ENCODE results near the gene ACVRL1.

The ACVRL1 gene

DNA sequence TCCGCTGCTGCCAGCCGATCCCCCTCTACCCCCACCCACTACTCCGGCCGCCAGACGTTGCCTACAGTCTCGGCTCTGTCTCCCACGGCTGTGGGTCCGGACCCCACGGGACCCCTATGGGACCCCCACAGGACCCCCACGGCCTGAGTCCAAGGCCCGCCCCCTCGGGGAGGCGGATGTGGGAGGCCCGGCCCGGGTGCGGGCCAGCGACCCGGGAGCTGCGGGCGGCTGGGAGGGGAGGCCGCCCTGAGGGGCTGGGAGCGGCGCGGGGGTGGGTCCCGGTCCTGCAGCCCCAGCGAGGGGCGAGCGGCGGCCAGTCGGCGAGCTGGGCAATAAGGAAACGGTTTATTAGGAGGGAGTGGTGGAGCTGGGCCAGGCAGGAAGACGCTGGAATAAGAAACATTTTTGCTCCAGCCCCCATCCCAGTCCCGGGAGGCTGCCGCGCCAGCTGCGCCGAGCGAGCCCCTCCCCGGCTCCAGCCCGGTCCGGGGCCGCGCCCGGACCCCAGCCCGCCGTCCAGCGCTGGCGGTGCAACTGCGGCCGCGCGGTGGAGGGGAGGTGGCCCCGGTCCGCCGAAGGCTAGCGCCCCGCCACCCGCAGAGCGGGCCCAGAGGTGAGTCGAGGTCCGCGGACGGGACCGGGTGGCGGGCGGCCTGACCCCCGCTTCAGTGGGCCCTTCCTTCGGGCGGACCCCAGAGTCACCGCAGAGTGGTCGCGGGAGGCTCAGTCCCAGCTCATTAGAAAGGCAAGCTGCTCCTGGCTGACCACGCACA is at the start of gene ACVRL1:
Gene ACVRL1, plus strand, starts transcription at position 422 of the 773 bp plus-strand sequence. CDS start 4,971 bp downstream, outside the sequence.
- DNase-seq (ENCODE audit: low spot score) = no peak

DNA sequence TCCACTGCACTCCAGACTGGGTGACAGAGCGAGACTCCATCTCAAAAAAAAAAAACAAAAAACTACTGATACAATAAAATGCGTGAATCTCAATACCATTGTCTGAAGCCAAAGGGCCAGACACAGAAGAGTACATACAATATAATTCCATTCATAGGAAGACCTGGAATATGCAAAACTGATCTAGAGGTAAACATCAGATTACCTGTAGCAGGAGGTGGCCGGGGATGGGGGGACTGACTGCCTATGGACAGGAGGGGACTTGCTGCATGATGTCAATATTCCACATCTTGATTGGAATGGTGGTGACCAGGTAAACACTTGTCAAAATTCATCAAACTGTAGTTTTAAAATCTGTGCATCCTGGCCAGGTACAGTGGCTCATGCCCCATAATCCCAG is 46.3 kb upstream of the ACVRL1 start:
- no peak for DNase-seq (ENCODE audit: low spot score)

DNA sequence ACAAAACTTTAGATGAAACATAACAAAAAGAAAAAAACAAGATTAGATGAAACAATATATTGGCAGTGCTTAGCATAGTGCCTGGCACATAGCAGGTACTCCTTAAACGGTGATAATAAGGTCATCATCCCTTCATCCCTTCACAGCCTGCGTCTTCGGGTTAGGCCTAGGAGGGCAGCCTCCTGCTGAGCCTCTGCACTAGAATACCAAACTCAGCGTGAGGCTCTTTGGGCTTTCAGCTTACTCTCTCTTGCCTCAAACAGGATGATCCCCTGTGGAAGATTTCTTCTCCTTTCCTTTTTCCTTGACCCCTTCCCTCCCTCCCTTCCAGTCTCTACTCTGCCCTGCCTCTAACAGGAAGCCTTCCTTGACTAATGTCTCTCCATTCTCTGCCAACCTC is 44.4 kb upstream of the ACVRL1 start:
- DNase-seq (ENCODE audit: low spot score) = no peak

DNA sequence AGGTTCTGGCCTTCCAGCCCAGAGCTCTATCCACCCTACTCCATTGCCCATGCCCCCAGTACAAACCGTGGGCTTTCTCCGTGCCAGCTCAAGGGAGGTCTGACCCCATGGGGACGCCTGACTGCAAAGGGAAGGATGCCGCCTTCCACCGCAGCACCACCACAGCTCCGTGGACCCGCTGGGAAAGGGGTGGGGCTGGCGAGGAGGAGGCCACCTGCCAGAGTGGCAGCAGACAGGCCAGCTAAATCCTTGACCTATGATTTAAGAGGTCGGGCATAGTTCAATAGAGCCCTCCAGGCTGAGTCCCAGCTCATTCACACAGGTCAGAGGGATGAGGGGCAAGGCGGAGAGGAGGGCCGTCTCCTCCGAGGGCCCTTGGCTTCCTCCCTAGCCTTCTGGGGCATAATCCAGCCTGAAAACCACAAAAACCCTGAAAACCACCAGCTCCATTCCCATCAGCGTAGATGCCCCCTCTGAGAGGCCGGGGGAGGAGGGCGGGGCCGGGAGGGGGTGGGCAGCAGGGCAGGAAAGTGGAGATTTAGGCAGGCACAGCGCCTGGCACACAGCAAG is 43.9 kb upstream of the ACVRL1 start:
- no peak for DNase-seq (ENCODE audit: low spot score)

DNA sequence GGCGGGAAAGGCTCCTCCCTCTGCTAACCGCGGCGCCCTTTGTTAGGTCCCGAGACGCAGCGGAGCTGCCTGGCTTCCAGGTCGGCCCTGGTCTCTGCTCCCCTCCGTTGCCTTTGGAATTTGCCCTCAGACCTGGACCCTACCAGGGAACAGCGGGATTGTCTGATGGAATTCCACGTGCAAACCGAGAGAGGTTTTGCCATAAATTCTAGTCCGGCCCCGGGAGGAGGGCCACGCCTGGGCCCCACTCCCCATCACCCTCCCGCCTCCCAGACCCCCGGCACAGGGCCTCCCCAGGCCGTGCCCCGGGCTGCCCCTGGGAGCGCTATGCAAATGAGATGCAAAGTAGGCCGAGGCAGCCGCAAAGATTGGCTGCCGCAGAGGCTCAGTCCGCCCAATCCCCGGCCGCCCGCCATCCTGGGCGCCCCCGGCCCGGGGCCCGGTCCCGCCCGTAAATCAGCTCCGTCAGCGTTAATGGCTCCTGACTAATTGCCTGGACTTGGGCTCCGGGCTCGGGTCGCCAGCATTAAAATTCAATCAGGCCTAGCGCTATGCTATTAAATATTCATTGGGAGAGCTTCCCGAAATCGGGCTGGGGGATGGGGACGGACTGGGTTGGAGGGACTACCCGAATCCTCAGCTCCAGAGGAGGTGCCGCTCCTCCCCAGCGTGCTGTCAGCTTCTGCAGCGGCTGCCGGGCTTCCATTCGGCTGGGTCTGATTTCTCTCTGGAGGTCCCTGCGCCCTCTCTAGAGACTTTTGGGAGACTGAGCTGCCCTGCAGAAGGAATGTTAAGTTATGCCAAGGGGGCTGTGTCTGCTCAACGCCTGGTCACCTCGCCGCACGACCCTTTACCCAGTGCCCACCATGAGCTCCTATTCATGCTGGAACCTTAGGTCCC is 43.1 kb upstream of the ACVRL1 start:
- DNase-seq (ENCODE audit: low spot score) = no peak

DNA sequence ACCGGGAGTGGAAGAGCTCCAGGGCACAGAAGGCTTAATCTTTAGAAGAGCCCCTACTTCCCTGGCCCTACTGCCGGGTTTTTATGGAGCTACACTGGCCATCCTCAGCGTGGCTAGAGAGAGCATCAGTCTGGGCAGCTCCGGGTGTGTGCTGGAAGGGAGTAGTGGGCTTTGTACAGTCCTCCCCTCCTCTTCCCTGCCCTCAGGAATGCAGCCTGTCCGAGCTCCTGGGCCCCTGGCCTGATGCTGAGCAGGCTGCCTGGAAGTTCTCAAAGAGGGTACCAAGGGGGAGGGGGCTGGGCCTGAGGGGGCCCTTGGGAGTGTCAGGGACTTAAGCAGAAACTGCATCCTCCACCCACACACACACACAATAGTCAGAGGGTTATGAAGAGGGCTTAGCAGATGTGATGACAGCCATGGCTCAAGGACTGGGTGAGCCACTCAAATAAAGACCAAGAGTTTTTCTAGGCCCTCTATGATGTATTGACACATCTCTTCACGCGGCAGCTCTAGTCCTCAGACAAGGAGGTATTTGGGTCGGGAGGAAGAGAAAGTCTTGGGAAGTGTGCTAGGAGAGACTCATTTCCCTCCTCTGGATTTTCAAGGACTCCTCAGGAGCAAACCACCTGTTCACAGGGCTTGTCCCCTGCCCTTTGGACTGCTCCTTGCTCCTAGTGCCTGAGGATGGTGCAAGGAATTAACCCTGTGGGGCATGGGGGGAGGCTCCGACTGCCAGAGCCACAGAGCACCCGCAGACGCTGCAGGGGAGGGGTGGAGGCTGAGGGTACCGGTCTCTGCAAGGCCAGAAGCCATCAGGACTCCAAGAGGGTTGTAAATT is 42.3 kb upstream of the ACVRL1 start:
- DNase-seq (ENCODE audit: low spot score) = no peak

DNA sequence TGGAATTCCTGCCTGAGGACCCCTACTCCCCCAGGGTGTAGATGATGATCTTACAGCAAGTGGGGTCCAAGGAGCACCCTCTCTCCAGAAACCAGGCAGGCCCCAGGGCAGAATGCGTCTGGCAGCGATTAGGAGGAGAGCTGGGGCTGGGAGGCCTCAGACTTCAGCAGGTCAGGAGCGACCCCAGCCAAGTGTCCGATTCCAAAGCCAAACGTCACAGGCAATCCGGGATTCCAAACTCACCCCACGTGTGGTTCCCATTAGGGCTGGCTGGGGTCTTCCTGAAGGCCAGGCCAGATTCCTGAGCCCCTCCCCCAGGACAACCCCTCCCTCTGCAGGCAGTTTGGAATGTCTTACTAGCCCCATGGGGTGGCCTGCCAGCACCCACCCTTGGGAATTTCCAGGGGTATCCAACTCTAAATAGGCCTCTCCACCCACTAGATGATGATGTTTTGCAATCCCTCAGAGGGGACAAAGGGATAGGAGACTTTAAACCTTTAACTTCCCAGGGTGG is 41.5 kb upstream of the ACVRL1 start:
- no peak for DNase-seq (ENCODE audit: low spot score)

DNA sequence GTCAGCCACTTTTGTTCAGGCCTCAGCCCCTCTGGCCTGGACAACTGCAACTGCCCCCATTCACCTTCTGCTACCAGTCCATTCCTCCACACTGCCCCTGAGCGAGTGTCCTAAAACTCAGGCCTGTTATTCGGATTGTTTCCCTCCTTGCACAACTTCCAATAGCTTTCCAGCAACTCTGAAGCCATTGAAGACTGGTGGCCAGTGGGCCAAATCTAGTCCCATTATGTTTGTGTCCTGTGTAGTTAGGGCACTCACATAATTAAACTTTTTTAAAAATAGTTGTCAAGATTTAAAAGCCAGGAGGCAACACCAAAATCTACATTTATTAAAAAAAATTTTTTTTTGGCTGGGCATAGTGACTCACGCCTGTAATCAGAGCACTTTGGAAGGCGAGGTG is 41.0 kb upstream of the ACVRL1 start:
- no peak for DNase-seq (ENCODE audit: low spot score)

DNA sequence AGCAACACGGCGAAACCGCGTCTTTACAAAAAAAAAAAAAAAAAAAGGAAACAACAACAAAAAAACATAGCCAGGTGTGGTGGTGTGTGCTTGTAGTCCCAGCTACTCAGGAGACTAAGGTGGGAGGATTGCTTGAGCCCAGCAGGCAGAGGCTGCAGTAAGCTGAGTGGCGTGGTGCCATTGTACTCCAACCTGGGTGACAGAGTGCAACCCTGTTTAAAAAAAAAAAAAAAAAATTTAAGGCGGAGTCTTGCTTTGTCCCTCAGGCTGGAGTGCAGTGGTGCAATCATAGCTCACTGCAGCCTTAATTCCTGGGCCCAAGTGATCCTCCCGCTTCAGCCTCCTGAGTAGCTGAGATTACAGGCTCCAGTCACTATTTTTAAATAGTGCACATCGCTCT is 40.5 kb upstream of the ACVRL1 start:
- no peak for DNase-seq (ENCODE audit: low spot score)

DNA sequence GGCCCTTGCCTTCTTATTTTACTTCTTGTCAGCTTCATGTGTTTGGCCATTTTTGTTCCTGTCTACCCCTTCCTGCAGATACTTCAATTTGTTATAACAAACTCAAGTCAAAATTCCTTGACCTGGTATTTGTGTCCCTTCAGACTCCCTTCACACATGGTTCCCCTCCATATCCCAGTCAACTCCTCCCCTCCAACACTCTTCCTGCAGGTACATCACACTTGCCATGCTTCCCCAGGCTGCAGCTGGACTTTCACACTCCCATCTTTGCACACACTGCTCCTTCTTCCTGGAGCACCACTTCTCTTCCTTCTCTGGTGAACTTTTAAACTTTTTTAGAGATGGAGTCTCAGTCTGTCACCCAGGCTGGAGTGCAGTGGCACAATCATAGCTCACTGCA is 39.9 kb upstream of the ACVRL1 start:
- no peak for DNase-seq (ENCODE audit: low spot score)

DNA sequence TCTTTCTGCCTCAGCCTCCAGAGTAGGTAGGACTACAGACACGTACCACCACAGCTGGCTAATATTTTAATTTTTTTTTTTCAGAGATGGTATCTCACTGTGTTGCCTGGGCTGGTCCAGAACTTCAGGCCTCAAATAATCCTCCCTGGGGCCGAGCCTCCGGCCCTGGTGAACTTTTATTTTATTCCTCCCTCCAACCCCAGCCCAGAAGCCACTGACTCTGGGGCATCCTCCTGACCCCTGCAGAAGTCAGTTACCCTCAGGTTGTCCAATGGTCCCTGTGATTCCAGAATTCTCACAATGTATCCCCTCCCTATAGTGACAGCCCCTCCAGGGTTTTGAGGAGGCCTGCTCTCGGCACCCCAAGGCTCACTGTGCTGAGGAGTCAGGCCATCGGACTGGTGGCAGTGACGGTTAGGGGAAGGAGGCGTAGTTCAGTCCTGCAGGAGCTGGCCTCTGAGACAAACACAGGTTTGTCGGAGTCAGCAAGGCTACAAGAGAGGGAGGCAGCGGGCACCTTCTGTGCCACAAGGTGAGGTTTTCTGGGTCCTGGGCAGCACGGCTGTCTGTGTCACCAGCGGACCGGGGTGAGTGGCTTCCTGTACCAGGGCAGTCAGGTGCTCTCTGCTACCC is 39.4 kb upstream of the ACVRL1 start:
- no peak for DNase-seq (ENCODE audit: low spot score)

DNA sequence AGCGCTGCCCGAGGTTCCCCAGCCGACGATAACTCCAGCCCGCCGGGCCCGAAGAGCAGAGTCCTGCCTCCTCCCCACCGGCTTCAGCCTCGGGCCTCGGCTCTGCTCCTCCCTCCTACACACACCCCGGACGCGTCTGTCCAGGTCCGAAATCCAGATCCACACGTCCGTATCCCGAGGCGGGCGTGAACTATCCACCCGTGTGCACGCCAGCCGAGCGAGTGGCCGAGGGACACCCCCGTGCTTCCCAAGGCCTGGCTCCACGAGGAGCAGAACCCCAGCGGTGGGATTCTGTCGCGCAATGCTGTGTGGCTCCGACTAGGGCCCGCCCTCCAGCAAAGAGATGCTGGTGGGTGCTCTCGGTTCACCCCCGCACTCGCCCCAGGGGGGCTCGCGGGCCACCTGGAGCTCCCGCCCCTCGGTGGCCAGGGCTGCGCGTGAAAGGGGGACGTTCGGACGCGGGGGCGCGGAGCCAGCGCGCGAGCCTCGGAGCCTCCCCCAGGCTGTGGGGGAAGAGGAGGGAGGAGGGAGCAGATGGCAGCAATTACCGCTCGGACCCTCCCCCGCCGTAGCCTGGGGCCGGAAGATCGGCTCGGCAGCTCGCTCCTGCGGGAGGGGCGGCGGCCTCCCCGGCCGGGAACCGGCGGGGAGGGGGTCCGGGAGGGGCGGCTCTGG is 38.3 kb upstream of the ACVRL1 start:
- DNase-seq (ENCODE audit: low spot score) = no peak

DNA sequence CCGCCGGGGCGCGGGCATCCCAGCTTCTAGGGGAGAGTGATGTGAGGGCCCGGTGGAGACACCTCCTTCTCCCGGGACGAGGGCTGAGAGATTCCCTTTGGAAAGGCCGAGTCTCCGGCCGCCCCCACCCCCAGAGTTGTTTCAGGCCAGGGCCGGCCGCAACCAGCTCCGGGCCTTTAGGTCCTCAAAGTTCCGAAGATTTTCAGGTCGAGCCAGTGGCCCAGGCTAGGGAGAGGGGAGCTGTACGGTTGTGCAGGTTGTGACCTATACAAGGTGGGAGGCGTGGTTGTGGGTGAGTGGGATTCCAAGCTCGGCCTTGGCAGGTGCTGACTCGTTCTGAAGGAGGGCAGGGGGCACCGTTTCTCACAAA is 37.8 kb upstream of the ACVRL1 start:
- no peak for DNase-seq (ENCODE audit: low spot score)

DNA sequence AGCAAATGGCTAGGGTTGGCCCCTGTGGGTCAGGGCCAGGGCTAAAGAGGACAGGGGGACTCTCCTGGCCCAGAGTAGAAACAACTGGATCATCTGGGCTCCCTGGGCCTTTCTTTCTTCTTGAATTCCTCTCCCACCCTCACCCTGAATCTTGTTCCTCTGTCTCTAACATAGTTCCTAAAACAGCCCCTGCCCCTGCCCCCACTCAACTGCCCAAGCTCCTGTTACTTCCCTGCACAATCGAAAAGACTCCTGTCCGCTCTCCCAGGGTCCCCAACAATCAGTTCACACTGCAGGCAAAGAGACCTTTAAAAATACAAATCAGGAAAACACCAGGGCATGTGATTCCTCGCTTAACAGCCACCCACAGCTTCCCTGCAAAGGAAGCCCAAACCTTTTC is 37.4 kb upstream of the ACVRL1 start:
- DNase-seq (ENCODE audit: low spot score) = no peak

DNA sequence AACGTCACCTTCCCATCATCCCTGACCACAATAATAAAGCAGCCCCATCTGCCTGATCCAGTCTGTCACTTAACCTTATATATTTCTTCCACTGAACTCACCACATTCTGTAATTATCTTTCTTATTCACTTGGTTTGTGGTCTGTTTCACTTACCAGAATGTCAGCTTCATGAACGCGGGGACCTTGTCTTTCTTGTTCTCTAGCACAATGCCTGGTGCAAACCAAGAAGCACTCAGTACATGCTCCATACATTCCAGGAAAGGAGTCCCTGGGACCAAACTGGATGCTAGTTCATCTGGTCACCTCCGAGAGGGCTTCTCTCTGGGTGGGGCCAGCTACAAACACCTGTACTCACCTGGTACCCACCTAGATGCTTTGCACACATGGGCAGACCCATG is 36.8 kb upstream of the ACVRL1 start:
- no peak for DNase-seq (ENCODE audit: low spot score)

DNA sequence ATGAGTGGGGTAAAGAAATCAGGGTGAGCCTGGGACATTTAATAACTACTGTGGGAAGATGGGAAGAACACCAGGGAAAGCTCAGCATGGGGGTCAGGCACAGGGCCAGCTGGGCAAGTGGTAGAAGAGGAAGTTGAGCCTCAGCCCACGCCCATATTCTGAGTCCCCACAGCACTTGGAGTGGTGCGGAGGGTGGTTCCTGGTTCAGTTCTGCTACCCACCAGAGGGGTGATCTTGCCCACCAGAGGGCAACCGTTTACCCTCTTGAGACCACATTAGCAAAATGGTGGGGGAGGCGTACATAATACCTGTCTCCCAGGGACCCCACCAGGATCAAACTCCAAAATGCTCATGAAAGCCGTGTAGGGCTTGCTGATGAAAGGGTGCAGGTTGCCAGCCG is 36.2 kb upstream of the ACVRL1 start:
- DNase-seq (ENCODE audit: low spot score) = no peak

DNA sequence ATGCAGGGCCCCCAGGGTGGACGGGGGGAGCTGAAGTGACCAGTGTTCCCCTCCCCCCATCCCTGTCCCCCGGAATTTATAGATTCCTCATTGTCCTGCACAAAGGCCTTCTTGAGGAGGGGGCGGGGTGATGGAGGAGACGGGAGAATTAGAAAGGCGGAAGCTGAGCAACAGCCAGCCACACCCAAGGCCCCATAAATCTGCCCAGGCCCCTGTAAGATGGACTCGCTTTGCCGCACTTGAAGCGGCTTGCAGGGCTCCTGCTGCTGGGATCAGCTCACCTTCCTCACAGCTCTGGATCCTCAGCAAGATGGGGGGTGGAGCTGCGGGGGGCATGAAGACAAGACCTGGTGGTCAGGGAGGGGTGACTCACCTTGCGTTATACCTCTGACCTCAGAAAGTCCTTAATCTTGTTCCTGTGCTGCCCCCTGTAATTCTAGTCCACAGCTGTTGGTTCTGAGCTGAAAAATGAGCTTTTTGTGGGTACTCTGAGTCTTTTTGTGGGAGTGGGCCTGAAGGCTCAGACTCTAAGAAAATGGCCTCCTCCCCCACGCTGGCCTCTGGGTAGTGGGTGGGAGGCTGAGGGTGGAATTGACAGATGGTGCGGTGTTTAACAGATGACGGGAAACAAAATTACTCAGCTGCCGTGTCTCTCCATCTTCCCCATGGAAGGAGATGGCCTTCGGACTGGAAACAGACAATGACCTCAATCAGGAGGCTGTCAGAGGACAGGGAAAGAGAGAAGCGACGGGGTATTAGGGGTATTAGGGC is 35.2 kb upstream of the ACVRL1 start:
- no peak for DNase-seq (ENCODE audit: low spot score)

DNA sequence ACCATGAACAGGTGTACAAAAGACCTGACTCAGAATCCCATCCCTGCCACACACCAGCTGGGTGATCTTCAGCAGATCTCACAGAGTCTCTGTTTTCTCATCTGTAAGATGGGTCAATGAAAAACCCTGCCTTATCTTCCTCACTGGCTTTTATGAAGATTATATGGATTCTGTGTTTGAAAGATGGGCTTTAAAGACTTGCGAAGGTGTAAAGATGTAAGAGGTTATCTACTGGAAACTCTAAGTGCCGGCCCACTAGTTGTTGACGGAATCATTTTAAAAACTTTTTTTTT is 34.7 kb upstream of the ACVRL1 start:
- DNase-seq (ENCODE audit: low spot score) = no peak

DNA sequence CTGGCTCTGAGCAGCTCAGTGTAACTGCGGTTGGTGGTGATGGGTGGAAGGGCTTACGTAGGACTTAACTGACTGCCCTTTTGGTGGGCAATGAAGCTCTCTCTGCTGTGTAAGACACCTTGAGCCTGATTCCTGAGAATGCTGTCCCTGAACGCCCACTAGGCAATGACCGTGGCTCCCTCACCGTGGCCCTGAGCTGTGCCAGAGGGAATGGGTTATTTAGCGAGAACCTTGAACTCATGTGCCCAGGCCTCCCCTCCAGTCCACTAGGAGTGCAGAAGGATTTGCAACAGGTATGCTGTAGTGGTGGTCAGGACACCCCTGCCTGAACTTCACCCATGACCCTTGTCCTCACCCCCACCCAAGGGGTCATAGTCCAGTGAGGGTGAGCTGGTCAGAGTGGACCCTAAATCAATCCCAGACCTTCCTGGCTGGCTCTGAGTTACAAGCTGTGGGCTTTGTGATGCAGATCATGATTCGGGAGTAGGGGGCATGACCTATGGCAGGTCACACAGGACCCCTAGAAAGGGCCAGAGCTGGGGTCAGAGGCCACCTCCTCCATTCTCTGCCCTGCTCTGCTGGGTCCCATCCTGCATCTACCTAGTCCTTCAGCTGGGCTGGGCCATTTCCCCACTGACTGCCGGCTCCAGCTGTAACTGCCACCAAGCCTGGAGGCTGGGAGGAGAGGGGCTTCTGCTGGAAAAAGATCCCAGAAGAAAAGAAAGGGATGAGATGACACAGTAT is 33.9 kb upstream of the ACVRL1 start:
- DNase-seq (ENCODE audit: low spot score) = no peak

DNA sequence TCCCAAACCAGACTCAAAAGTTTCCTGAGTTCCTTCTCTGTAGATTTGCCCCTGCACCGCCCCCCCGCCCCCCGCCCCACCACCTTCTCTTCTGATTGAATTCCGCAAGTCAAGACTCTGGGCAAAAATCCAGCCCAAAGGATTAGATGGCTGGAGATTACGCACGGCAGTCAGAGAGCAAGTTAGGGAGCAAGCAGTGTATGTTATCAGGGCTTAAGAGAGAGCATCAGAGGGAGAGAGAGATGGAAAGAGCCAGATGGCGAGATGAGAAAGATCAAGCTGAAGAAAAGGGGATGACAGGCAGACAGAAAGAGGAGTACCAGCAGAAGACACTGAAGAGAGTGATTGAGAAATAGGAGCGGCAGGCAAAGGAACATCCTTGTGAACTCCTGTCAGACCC is 33.3 kb upstream of the ACVRL1 start:
- no peak for DNase-seq (ENCODE audit: low spot score)

Measured in CD4-positive, alpha-beta T cell treated with Interleukin-6 at 100 ng/mL for 8 hours (primary cell).